Breast epithelium (tissue), 3 donors: ENCODE data around the gene CACNA2D3.

Experiments
- CTCF ChIP-seq, 3 donors: fragments of 450-650 bp; IDR thresholded peaks; one replicate each; pipeline ENCODE4 v1.5.1; 2016 to 2017; ENCODE audit warnings: antibody characterized with exemption in 3 of 3, mild to moderate bottlenecking in 3 of 3, moderate library complexity in 3 of 3
- POLR2A ChIP-seq: fragments of 450-650 bp; IDR thresholded peaks from one replicate; pipeline ENCODE4 v1.6.1; 2016; ENCODE audit warnings: antibody characterized with exemption, mild to moderate bottlenecking, moderate library complexity
- POLR2AphosphoS5 ChIP-seq, 3 donors: sonication (generic); formaldehyde crosslinking; IDR thresholded peaks; one replicate each; pipeline ENCODE4 v1.6.1; 2017; ENCODE audit warnings: antibody characterized with exemption in 3 of 3

- TF ChIP-seq POLR2A (no peak), CTCF (IDR thresholded peaks at IDR 0.05) (no peak), POLR2AphosphoS5 (IDR thresholded peaks at IDR 0.05) (no peak)
These were observed 633.4 kb downstream of the CACNA2D3 start for GRCh38 chr3:54755756-54756155.
